HG03175 (cell line): Measurements from ENCODE around the gene TMEFF2.
A peak's percentile ranks its signal among the peaks of the same experiment; 100 is the strongest.
"Not testable (repeated sequence)": the region's sequence is repeated elsewhere in the genome, so short reads cannot be mapped to it uniquely, and the experiment has no call there.

Source experiments
- ATAC-seq: cut with Tn5 transposase; IDR thresholded peaks from one replicate; pipeline ENCODE4 v1.9.1; 2021; ENCODE audit warnings: mild to moderate bottlenecking, moderate library complexity; ENCODE audit not compliant: unreplicated experiment

The TMEFF2 gene

GRCh38 chr2:191941376-191941929 lies 253.3 kb downstream of the TMEFF2 start:
- ATAC-seq: no peak

- ATAC-seq: no peak
Measured at GRCh38 chr2:191938779-191939178, 256.0 kb downstream of the TMEFF2 start.

- ATAC-seq: no peak
Measured at GRCh38 chr2:191936882-191937405, 257.8 kb downstream of the TMEFF2 start.

- ATAC-seq: no peak
Measured at GRCh38 chr2:191935247-191935646, 259.5 kb downstream of the TMEFF2 start.

GRCh38 chr2:191933307-191934105 lies 261.2 kb downstream of the TMEFF2 start:
- peak; percentile 66 for ATAC-seq

- ATAC-seq: no peak
Measured at GRCh38 chr2:191932286-191932685, 262.4 kb downstream of the TMEFF2 start.

- ATAC-seq: peak; percentile 65
Measured at GRCh38 chr2:191931329-191931728, 263.4 kb downstream of the TMEFF2 start.

- ATAC-seq: no peak
Measured at GRCh38 chr2:191930205-191930604, 264.5 kb downstream of the TMEFF2 start.

GRCh38 chr2:191929288-191929687 lies 265.4 kb downstream of the TMEFF2 start:
- ATAC-seq: no peak

GRCh38 chr2:191927991-191928390 lies 266.7 kb downstream of the TMEFF2 start:
- ATAC-seq: no peak

- no peak for ATAC-seq
Measured at GRCh38 chr2:191927319-191927867, 267.3 kb downstream of the TMEFF2 start.

- no peak for ATAC-seq
Measured at GRCh38 chr2:191926671-191927070, 268.1 kb downstream of the TMEFF2 start.

- ATAC-seq: no peak
Measured at GRCh38 chr2:191923652-191923997, 271.1 kb downstream of the TMEFF2 start.

- peak; percentile 94 for ATAC-seq
Measured at GRCh38 chr2:191922736-191923651, 271.7 kb downstream of the TMEFF2 start.

- not testable (repeated sequence) for ATAC-seq
Measured at GRCh38 chr2:191921650-191922049, 273.1 kb downstream of the TMEFF2 start.

- no peak for ATAC-seq
Measured at GRCh38 chr2:191920502-191920901, 274.2 kb downstream of the TMEFF2 start.

GRCh38 chr2:191917967-191918651 lies 276.6 kb downstream of the TMEFF2 start:
- no peak for ATAC-seq

- no peak for ATAC-seq
Measured at GRCh38 chr2:191917430-191917881, 277.3 kb downstream of the TMEFF2 start.

GRCh38 chr2:191916826-191917225 lies 277.9 kb downstream of the TMEFF2 start:
- ATAC-seq: no peak

GRCh38 chr2:191915750-191916149 lies 279.0 kb downstream of the TMEFF2 start:
- ATAC-seq: no peak
